NOMO-1 (cell line): Measurements from ENCODE around the gene USP40.

Experiments used
- DNase-seq, 2 experiments: peaks; one replicate each; lab custom pipeline; 2025; ENCODE audit not compliant: unreplicated experiment in 2 of 2; lab: John Stamatoyannopoulos, UW

The USP40 gene

GRCh38 chr2:233479616-233480489 lies 86.7 kb downstream of the USP40 start:
- DNase-seq, result no peak

GRCh38 chr2:233477548-233478433 lies 88.8 kb downstream of the USP40 start:
- no peak for DNase-seq

DNA sequence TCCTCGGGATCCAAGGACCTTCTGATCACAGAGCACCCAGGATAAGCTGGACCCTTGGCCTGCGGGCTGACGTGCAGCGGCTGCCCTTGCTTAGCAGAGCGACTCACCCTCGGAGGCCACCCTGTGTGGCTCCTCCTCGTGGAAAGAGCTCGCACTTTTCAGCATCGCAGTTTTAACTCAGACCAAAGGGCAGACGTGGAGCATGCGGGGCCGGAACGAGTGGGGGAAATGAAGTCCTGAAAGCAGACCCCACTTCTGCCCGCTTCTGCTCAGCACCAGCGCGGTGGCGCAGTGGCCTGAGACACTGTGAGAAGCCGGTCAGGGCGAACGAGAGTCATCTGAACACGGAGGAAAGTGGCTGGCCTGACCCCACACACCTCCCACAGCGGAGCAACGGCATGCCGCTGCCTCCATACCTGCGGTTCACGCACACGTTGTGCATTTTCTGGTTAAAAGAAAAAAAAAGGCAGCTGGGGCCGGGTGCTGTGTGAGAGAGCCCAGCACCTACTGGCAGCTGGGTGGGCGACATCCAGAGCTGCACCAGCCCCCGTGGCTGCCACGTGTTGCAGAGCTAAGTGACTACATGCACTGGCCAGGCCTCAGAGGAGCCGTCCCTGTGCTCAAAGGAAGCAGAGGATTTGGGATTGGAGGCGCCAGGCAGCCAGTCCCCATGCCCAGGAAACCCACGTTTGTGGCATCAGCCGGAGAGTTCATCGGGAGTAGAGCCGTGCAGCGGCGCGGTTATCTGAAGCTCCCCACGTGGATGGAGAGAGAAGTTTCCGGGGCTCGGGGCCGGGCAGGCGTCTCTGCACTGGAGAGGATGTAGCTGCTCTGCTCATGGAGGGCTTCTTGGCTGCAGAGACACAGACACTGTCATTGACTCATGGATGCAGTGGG lies 89.7 kb downstream of the USP40 start:
- no peak for DNase-seq

DNA sequence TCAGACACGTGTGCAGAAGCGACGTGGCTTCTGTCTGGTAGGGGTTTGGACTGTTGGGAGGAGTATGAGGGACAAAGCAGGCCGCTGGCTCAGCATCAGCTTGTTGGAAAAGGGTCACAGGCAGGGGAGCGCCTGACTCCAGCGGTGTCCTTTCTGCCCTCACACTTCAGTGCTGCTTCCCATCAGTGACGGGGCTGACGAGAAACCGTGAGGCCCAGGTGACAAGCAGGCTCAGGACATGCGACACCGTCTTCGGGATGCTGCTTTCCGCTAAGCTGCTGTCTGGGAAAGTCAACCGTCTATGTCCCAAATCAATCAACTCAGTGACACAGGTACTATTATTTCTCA lies 90.5 kb downstream of the USP40 start:
- DNase-seq, result no peak

- no peak for DNase-seq
These were observed 92.0 kb downstream of the USP40 start for GRCh38 chr2:233474308-233475160.

DNA sequence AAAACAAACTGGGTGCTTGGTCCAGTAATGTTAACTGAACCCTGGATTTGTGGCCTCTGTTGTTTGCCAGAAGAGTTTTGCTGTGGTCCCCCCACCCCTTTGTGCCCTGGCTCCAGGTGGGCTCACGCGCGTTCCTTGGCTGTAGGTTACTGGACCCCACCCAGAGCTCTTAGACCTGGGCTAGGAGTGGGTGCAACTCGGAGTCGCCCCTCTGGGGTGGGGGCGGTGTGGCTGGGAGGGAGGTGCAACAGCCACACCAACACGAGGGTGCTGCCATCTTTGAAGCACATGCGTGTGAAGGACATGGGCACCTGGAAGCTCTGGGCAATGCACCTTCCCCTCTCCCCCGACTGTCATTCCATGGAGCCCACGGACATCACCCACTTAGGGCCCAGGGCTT lies 92.7 kb downstream of the USP40 start:
- DNase-seq, result no peak

- no peak for DNase-seq
These were observed 93.2 kb downstream of the USP40 start for GRCh38 chr2:233473386-233473791.

GRCh38 chr2:233471291-233472035 lies 95.1 kb downstream of the USP40 start:
- DNase-seq, result no peak

GRCh38 chr2:233470839-233471238 lies 95.7 kb downstream of the USP40 start:
- no peak for DNase-seq

DNA sequence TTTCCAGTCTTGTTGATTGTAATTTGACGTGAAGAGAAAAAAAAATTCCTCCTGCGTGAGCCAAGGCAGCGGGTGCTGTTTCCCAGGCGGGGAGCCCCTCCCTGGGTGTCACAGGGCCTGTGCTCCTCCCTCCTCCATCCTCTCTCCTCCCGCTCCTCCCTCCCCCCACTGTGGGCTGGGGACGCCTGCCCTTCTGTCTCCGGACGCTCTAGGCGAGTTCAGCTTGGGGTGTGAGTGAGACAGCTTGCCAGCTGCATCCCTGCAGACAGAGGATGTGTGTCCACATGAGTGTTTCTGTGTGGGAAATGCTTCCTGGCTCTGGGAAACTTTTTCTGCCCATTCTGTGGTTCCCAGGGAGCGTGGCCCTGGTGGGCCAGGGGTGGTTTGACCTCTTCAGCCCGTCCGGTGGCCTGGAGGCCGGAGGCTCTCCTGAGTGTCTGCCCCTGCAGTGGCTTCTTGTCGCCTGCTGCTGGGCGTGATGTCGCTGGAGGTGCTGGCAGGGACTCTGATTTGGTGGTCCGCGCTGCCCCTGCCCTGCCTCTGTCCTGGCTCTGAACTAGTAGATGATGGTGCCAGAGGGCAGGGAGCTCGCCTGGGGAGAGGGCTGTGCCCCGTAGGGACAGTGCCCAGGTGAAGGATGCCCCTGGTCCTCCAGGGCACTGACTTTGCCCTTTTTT lies 96.4 kb downstream of the USP40 start:
- no peak for DNase-seq

DNA sequence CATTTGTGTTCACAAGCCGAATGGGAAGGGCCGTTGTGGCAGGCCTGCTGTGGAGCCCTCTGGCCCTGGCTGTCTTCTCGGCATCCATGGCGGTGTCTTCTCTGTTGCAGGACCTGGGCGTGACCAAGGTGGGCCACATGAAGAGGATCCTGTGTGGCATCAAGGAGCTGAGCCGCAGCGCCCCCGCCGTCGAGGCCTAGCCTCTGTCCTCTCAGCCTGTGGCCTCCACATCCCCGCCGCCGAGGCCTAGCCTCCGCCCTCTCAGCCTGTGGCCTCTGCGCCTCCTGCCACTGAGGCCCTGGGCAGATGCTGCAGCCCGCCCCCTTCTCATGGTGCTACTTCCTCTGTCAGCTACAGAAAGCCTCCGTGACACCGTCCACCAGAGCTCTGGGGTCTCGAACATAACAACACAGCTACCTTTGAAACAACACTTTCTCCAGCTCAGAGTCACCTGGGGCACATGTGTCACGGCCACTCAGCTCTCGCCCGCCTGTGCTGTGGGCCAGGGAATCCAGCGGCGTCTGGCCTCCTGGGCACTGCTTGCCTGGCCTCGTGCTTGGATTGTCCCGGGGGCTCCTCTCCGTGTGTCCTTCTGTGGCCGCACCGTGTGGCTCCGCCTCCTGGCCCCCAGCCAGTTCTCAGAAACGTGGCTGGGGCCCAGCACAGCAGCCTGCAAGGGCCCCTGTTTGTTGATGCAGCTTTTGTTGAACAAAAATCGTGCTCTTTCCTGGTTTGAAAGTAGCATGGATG lies 97.1 kb downstream of the USP40 start:
- DNase-seq, result no peak

DNA sequence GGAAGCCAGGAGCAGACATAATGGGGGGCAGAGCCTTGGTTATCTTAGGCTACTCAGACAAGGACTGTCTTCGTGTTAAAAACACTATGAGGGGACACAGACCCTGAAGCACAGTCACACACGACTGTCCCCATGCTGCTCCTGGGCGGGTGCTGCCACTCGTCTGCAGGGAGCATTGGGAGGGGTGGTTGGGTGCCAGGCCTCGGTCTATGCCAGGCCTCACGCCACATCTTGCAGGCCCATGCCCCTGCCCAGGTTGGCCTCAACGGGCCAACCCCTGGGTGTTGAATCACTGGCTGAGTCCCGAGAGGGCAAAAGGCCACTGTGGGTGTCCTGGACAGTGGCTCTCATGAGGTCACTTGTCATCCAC lies 97.9 kb downstream of the USP40 start:
- DNase-seq, result no peak

- DNase-seq, result no peak
These were observed 98.4 kb downstream of the USP40 start for GRCh38 chr2:233468047-233468740.

DNA sequence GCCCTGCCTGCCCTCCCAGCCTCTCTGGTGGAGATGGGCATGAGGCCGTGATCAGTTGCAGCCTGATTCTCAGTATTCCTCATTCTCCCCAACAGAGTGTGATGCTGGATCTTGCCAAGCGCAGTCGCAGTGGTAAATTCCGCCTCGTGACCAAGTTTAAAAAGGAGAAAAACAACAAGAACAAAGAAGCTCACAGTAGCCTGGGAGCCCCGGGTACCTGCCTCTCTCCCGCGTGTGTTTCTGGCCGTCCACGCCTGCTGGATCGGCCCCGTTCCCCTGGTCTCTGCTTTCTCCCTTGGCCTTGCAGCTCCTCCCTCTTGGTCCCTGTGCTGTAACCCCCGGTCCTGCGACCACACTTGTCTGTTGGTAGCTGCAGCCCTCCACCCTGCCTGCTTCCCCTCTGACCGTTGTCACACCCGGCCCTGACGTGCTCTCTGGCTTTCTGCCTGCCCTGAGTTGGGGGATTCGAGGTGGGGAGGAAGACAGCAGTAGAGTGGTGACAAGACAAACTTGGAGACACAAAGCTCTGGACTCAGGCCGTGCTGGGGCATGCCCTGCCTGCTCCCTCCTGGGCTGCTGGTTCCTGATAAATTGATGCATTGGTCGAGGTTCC lies 99.5 kb downstream of the USP40 start:
- DNase-seq, result no peak

DNA sequence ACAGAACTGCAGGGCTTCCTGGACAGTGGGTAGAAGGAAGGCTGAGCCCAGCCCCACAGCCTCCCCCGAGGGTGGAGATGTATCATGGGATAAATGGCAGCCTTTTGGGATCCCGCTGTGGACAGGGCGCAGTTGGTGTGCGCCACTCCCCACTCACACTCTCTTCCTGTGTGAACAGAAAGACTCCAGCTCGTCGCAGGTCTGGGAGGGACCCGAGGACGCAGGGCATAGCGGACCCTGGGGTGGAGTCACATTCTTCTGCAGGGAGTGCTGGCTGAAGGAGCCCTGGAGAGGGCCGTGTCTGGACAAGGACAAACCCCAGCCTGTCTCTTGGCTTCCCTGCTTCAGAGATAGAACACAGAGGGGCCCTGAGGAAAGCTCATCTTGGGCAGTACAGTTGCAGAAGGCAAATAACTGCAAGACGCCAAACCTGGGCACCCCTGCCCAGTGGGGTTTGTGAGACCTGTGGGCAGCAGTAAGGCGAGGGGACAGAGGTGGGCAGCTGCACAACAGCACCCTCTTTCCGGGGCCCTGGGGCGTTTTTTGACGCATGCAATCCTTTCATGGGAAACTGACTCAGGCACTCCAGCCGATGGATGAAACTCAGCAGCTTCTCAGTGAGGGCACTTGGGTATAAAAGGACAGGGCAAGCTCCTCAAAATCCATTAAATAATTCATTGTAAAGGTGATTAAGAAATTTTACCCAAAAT lies 101.9 kb downstream of the USP40 start:
- DNase-seq, result no peak

GRCh38 chr2:233464056-233464455 lies 102.5 kb downstream of the USP40 start:
- no peak for DNase-seq
